ENCODE measurements around the gene FLT4.

The FLT4 gene

GRCh38 chr5:180644825-180645273 lies 4.6 kb downstream of the FLT4 start:
- no peak for DNase-seq (ENCODE audit: low read depth)
- TF ChIP-seq, protein P1, sequence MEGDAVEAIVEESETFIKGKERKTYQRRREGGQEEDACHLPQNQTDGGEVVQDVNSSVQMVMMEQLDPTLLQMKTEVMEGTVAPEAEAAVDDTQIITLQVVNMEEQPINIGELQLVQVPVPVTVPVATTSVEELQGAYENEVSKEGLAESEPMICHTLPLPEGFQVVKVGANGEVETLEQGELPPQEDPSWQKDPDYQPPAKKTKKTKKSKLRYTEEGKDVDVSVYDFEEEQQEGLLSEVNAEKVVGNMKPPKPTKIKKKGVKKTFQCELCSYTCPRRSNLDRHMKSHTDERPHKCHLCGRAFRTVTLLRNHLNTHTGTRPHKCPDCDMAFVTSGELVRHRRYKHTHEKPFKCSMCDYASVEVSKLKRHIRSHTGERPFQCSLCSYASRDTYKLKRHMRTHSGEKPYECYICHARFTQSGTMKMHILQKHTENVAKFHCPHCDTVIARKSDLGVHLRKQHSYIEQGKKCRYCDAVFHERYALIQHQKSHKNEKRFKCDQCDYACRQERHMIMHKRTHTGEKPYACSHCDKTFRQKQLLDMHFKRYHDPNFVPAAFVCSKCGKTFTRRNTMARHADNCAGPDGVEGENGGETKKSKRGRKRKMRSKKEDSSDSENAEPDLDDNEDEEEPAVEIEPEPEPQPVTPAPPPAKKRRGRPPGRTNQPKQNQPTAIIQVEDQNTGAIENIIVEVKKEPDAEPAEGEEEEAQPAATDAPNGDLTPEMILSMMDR (conservative IDR thresholded peaks at IDR 0.05; ENCODE audit: control insufficient read depth, insufficient read depth, low read depth, low read length) = no peak
- H3K4me3 ChIP-seq (ENCODE audit: control insufficient read depth, low read depth, low read length) = no peak overlapping the region

DNA sequence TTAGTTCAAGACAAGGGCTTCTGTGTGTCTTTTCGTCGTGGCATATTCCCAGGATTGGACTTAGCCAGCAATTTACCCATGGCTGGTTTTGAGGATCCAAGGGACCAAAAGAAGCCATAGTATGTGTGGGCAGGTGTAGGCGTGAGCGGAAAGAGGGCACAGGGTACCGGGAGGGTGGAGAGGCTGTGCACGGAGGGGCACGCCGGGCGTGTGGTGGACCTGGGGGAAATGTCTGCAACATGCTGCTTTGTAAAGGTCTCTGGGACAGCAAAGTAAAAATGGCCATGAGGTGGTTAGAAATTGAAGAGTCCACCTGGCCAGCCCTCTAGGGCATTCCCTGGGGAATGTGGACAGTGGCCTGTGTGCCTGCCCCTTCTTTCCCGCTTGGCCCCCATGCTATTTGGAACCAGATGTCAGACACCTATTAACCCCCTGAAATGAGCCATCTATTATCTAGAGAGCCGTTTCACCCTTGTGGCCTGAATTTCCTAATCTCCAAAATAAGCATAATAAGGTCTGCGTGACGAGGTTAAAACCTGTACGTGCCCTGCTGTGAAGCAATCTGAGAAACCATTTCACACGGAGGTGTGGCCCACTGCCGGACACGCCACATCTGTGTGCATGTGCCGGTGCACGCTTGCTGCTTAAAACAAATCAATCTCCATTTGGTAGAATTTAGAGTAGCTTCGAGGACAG lies 5.1 kb downstream of the FLT4 start:
- TF ChIP-seq, protein P1 (conservative IDR thresholded peaks at IDR 0.05; ENCODE audit: control insufficient read depth, insufficient read depth, low read depth, low read length) = no peak
- DNase-seq (ENCODE audit: low read depth) = no peak
- H3K4me3 ChIP-seq (ENCODE audit: control insufficient read depth, low read depth, low read length) = no peak overlapping the region

DNA sequence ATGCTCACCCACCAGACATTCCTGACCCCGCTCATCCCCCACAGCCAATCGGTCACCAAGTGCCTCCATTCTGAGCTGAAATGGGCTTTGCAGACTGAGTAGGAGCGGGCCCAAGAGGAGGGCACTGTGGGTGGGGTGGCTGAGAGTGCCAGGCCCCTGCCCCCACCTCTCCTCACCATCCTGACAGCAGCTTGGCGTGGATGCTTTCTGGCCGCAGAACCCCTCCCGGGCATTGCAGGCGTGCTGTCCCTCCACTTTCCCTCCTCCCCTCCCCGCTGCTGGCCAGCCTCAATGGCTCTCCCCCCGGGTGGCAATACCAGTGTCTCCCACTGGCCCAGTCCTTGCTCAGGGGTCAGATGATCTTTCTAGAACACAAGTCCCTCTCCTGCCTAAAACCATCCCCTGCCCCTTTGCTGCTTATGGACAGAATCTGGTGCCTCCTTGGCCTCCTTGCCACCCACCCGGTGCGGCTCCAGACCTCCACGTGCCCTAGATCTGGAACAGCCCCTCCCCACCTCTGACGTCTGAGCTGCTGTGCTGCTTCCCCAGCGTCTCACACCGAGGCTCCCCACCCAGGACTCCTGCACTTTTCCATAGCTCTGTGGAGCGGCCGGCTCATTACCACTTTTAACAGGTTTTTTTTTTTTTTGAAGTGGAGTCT lies 6.1 kb downstream of the FLT4 start:
- TF ChIP-seq, protein P1 (conservative IDR thresholded peaks at IDR 0.05; ENCODE audit: control insufficient read depth, insufficient read depth, low read depth, low read length) = no peak
- no peak for DNase-seq (ENCODE audit: low read depth)
- no peak overlapping the region for H3K4me3 ChIP-seq (ENCODE audit: control insufficient read depth, low read depth, low read length)

DNA sequence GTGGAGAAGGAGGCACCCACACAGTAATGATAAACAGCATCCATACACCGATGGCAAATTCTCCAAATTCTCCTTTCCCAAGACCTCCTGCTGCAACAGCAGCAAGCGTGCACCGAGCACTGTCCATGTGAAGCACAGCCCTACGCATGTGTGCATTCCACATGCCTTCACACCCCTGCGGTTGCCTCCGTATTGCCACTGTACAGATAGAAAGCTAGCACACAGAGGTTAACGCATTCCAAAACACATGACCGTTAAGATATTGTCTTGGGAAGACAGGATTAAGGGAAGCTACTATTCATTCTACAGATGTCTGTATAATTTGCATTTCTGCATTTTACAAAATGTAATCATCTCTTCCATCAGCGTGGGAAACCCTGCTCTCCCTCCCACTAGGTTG lies 6.6 kb downstream of the FLT4 start:
- TF ChIP-seq, protein P1 (conservative IDR thresholded peaks at IDR 0.05; ENCODE audit: control insufficient read depth, insufficient read depth, low read depth, low read length) = no peak
- no peak overlapping the region for H3K4me3 ChIP-seq (ENCODE audit: control insufficient read depth, low read depth, low read length)

GRCh38 chr5:180642181-180642775 lies 7.1 kb downstream of the FLT4 start:
- no peak for DNase-seq (ENCODE audit: low read depth)
- TF ChIP-seq, protein P1 (conservative IDR thresholded peaks at IDR 0.05; ENCODE audit: control insufficient read depth, insufficient read depth, low read depth, low read length) = no peak
- no peak overlapping the region for H3K4me3 ChIP-seq (ENCODE audit: control insufficient read depth, low read depth, low read length)

More for the DNA sequence above, 6.6 kb downstream of the FLT4 start:
- DNase-seq (ENCODE audit: low read depth) = no peak

GRCh38 chr5:180641566-180641900 lies 7.9 kb downstream of the FLT4 start:
- no peak overlapping the region for H3K4me3 ChIP-seq (ENCODE audit: control insufficient read depth, low read depth, low read length)
- DNase-seq (ENCODE audit: low read depth) = no peak
- TF ChIP-seq, protein P1 (conservative IDR thresholded peaks at IDR 0.05; ENCODE audit: control insufficient read depth, insufficient read depth, low read depth, low read length) = no peak
